CD4-positive, alpha-beta memory T cell (primary cell): Measurements from ENCODE around the gene ARHGAP42. TPM values are rescaled to one million over a fixed set of nuclear protein-coding genes. Genes with fewer than 3 reads are reported as not detected.

Source experiments
- CTCF ChIA-PET: fragments of 350-600 bp; sonication (Branson Sonifier 250); formaldehyde crosslinking; loops from one replicate; lab custom pipeline; 2021; ENCODE audit warnings: inconsistent platforms; ENCODE audit not compliant: partially characterized antibody; lab: Charles Lee
- POLR2A ChIA-PET: fragments of 350-600 bp; sonication (Branson Sonifier 250); formaldehyde crosslinking; loops from one replicate; lab custom pipeline; 2021; ENCODE audit not compliant: partially characterized antibody; lab: Charles Lee
- DNase-seq, 5 donors: peaks; one replicate each; pipeline versions ENCODE4 v3.0.0 to v3.0.0-alpha.2; 2020 to 2022; ENCODE audit warnings: mixed read lengths in 1 of 5
- H3K27ac ChIP-seq: one replicate; pipeline ENCODE4 v1.7.0; 2013; ENCODE audit warnings: low read depth, low read length
- H3K27me3 ChIP-seq: 2 replicates; pipeline ENCODE4 v1.7.0; 2013; ENCODE audit warnings: mild to moderate bottlenecking, low read length, moderate library complexity; ENCODE audit not compliant: insufficient read depth
- H3K36me3 ChIP-seq: 2 replicates; pipeline ENCODE4 v1.7.0; 2013; ENCODE audit warnings: mild to moderate bottlenecking, low read length, moderate library complexity; ENCODE audit not compliant: insufficient read depth
- H3K4me1 ChIP-seq: 2 replicates; pipeline ENCODE4 v1.7.0; 2013; ENCODE audit warnings: mild to moderate bottlenecking, low read length, moderate library complexity; ENCODE audit not compliant: insufficient read depth
- H3K4me3 ChIP-seq, 2 donors: one replicate each; pipeline ENCODE4 v1.7.0; 2013; ENCODE audit warnings: low read length in 2 of 2, mild to moderate bottlenecking in 1 of 2
- H3K9me3 ChIP-seq, 2 donors: one replicate each; pipeline ENCODE4 v1.7.0; 2013; ENCODE audit warnings: low read length in 2 of 2, control low read depth in 1 of 2; ENCODE audit not compliant: control insufficient read depth in 1 of 2
- H3K27ac Mint-ChIP-seq, 7 donors: one replicate each; pipeline ENCODE4 v1.8.0; 2020 to 2021; ENCODE audit warnings: mixed read lengths in 7 of 7, mild to moderate bottlenecking in 6 of 7, inconsistent platforms in 3 of 7, moderate library complexity in 3 of 7
- H3K27me3 Mint-ChIP-seq, 2 donors: one replicate each; pipeline ENCODE4 v1.8.0; 2020 to 2021; ENCODE audit warnings: mixed read lengths in 2 of 2
- H3K36me3 Mint-ChIP-seq, 2 donors: one replicate each; pipeline ENCODE4 v1.8.0; 2020 to 2021; ENCODE audit warnings: mixed read lengths in 2 of 2, inconsistent platforms in 1 of 2, mild to moderate bottlenecking in 1 of 2
- H3K4me1 Mint-ChIP-seq, 4 donors: one replicate each; pipeline ENCODE4 v1.8.0; 2020 to 2021; ENCODE audit warnings: mixed read lengths in 4 of 4, mild to moderate bottlenecking in 1 of 4
- H3K4me3 Mint-ChIP-seq, 8 donors: one replicate each; pipeline ENCODE4 v1.8.0; 2020 to 2021; ENCODE audit warnings: mixed read lengths in 8 of 8, mild to moderate bottlenecking in 7 of 8, moderate library complexity in 6 of 8, inconsistent platforms in 3 of 8
- H3K9me3 Mint-ChIP-seq, 8 donors: one replicate each; pipeline ENCODE4 v1.8.0; 2020 to 2021; ENCODE audit warnings: mixed read lengths in 8 of 8, mild to moderate bottlenecking in 5 of 8, inconsistent platforms in 3 of 8, moderate library complexity in 1 of 8
- intact Hi-C: fragments of 100-400 bp; cut with micrococcal nuclease; formaldehyde crosslinking; loops from one replicate; pipeline ENCODE4 v1.15.1; 2023
- polyA plus RNA-seq, 2 donors: library from polyadenylated mRNA; unstranded; fragments of 300-500 nt; fragmentation: Illumina TruSeq; gene quantifications; one replicate each; pipeline ENCODE4 v1.2.3, GENCODE V29; 2021
- total RNA-seq, 2 experiments: library from RNA; stranded (reverse); gene quantifications; one replicate each; pipeline ENCODE4 v1.2.3, GENCODE V29; 2021

Gene ARHGAP42
- total and polyA plus RNA-seq, 4 experiments from 2014 or later: not detected

DNA sequence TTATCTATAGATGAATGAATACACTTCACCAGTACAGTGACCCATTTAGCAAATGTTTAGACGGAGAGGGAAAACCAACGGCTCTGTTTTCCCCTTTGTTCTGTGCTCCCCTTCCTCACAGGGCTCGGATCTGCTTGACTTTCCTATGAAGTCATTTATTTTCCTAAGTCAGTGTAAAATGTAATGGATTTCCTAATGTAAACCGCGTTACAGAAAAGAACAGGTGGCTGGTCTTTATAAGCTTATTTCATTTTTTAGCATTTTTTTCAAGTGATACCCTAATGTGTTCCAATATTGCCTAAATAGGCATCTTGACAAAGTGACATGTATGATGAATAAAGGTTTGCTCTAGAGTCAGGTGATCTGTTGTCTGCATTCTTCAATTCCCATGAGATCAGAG is 235.0 kb downstream of the ARHGAP42 start:
- ChIA-PET CTCF (no interaction called here), POLR2A (no interaction called here)
- Mint-ChIP-seq H3K9me3 (peaks cover 0 to 3% (median 0%) of the 10 kb centered on the region in 8 donors), H3K36me3 (no peaks in the 10 kb centered on the region), H3K27me3 (no peaks in the 10 kb centered on the region), H3K4me1 (no peaks in the 10 kb centered on the region), H3K27ac (no peak overlapping the region), H3K4me3 (no peak overlapping the region)
- intact Hi-C loops: no loop called here
- Histone ChIP-seq H3K36me3 (no peaks in the 10 kb centered on the region), H3K27ac (no peak overlapping the region), H3K4me1 (no peaks in the 10 kb centered on the region), H3K27me3 (no peaks in the 10 kb centered on the region), H3K9me3 (no peaks in the 10 kb centered on the region), H3K4me3 (no peak overlapping the region)
- no peak for DNase-seq

DNA sequence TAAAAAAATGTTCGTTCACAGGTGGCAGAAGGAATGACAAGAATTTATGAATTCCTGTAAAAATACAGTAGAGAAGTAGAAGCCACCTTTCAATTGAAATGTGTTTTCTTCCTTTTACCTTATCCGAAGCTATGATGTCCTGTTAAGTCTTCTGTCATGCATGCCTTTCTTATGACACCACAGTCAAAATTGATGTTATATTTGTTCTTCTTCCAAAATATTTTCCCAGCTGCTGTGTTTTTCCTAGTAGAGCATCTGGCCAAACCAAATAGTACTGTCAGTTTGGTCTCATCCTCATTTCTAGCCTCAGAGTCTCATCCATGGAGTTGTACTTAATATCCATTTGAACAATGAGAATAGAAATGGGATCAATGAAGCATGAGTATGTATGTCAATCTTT is 236.5 kb downstream of the ARHGAP42 start:
- H3K9me3 ChIP-seq: no peaks in the 10 kb centered on the region
- Mint-ChIP-seq H3K27me3 (no peaks in the 10 kb centered on the region), H3K4me3 (no peak overlapping the region), H3K4me1 (no peaks in the 10 kb centered on the region), H3K27ac (no peak overlapping the region), H3K36me3 (no peaks in the 10 kb centered on the region), H3K9me3 (peaks cover 0 to 3% (median 0%) of the 10 kb centered on the region in 8 donors)
- no peaks in the 10 kb centered on the region for H3K27me3 ChIP-seq
- no peaks in the 10 kb centered on the region for H3K4me1 ChIP-seq
- no peak overlapping the region for H3K4me3 ChIP-seq
- ChIA-PET POLR2A (no interaction called here), CTCF (no interaction called here)
- H3K27ac ChIP-seq: no peak overlapping the region
- intact Hi-C loops: no loop called here
- H3K36me3 ChIP-seq: no peaks in the 10 kb centered on the region
- DNase-seq: no peak

DNA sequence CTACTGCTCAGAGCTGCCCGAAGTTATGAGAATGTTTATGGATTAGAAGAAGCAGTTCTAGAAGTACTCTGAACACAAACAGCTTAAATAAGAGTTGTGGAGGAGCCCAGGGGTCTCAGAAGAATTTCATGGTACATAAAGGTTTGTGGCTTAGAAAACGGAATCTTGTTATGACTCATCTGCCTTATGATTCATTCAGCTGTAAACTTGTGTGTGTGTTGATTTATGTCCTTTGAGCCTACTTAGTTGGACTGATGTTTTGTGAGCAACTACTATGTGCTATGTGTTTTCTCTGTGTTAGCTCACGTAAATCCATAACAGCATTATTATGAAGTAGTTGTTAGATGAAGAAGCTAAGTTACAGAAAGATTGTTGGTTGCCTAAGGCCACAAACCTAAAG is 238.8 kb downstream of the ARHGAP42 start:
- Mint-ChIP-seq H3K36me3 (no peaks in the 10 kb centered on the region), H3K4me3 (no peak overlapping the region), H3K27ac (no peak overlapping the region), H3K4me1 (no peaks in the 10 kb centered on the region), H3K27me3 (no peaks in the 10 kb centered on the region), H3K9me3 (peaks cover 0 to 3% (median 0%) of the 10 kb centered on the region in 8 donors)
- CTCF ChIA-PET: interaction anchor here (1.4 kb wide), 1 partner anchor 10 kb away, joined by 3 read pairs; no protein-coding TSS in a partner anchor
- Histone ChIP-seq H3K27me3 (no peaks in the 10 kb centered on the region), H3K4me3 (no peak overlapping the region), H3K27ac (no peak overlapping the region), H3K4me1 (no peaks in the 10 kb centered on the region), H3K9me3 (no peaks in the 10 kb centered on the region), H3K36me3 (no peaks in the 10 kb centered on the region)
- intact Hi-C loops: no loop called here
- POLR2A ChIA-PET: no interaction called here
- DNase-seq: no peak

DNA sequence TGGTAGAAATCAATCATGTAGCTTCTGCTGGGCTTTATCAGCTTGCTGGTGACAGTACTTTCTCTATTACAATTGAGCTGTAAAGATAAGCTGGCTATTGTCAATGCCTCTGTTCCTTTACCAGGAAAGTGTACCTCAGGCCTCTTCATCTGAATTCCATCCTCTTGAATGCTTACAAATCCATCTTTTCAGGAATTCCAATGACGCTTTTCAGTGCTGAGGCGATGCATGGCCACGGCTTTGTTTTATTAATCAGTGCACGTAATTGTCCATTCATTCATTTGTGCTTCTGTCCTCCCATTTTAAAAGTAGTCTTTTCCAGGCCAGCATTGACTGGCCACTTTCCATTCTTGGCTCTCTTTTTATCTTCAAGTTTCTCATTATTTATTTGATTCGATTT is 240.5 kb downstream of the ARHGAP42 start:
- H3K4me1 Mint-ChIP-seq: no peaks in the 10 kb centered on the region
- intact Hi-C loops: no loop called here

DNA sequence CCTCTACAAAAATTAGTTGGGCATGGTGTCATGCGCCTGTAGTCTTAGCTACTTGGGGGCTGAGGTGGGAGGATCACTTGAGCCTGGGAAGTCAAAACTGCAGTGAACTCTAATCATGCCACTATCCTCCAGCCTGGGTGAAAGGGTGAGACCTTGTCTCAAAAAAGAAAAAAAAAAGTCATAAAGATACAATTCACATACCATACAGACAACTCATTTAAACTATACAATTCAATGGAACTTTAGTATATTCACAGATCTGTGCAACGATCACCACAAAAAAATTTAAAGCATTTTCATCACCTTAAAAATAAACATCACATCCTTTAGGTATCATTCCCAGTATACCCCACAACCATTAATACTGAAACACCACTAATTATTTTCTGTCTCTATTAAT is 241.3 kb downstream of the ARHGAP42 start:
- DNase-seq: no peak
- H3K27me3 Mint-ChIP-seq: no peaks in the 10 kb centered on the region
- H3K27ac Mint-ChIP-seq: no peak overlapping the region
- Histone ChIP-seq H3K9me3 (no peaks in the 10 kb centered on the region), H3K27ac (no peak overlapping the region), H3K36me3 (no peaks in the 10 kb centered on the region), H3K4me3 (no peak overlapping the region), H3K27me3 (no peaks in the 10 kb centered on the region), H3K4me1 (no peaks in the 10 kb centered on the region)
- intact Hi-C loops: no loop called here
- ChIA-PET CTCF (no interaction called here), POLR2A (no interaction called here)
- peaks cover 0 to 3% (median 0%) of the 10 kb centered on the region in 8 donors for H3K9me3 Mint-ChIP-seq
- no peak overlapping the region for H3K4me3 Mint-ChIP-seq
- H3K4me1 Mint-ChIP-seq: no peaks in the 10 kb centered on the region
- no peaks in the 10 kb centered on the region for H3K36me3 Mint-ChIP-seq

More for the DNA sequence above, 240.5 kb downstream of the ARHGAP42 start:
- Histone ChIP-seq H3K27me3 (no peaks in the 10 kb centered on the region), H3K9me3 (no peaks in the 10 kb centered on the region), H3K36me3 (no peaks in the 10 kb centered on the region), H3K27ac (no peak overlapping the region), H3K4me3 (no peak overlapping the region), H3K4me1 (no peaks in the 10 kb centered on the region)
- no peaks in the 10 kb centered on the region for H3K27me3 Mint-ChIP-seq
- POLR2A ChIA-PET: no interaction called here
- no peaks in the 10 kb centered on the region for H3K36me3 Mint-ChIP-seq
- H3K9me3 Mint-ChIP-seq: peaks cover 0 to 3% (median 0%) of the 10 kb centered on the region in 8 donors
- no peak overlapping the region for H3K27ac Mint-ChIP-seq
- no peak overlapping the region for H3K4me3 Mint-ChIP-seq
- DNase-seq: no peak
- CTCF ChIA-PET: interaction anchor here (1.4 kb wide), 1 partner anchor 9 kb away, joined by 3 read pairs; no protein-coding TSS in a partner anchor

DNA sequence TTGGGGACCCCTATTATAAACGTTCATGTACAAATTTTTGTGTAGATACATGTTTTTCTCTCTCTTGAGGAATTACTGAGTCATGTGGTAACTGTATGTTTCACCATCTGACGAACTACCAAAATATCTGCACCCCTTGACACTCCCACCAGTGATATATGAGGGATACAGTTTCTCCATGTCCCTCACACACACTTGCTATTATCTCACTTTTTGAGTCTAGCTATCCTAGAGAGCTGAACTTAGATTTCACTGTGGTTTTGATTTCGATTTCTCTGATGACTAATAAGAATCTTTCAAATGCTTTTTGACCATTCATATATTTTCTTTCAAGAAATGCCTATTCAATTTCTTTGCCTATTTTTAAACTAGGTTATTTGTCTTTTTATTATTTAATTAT is 242.3 kb downstream of the ARHGAP42 start:
- Mint-ChIP-seq H3K27me3 (no peaks in the 10 kb centered on the region), H3K27ac (no peak overlapping the region), H3K4me1 (no peaks in the 10 kb centered on the region), H3K4me3 (no peak overlapping the region), H3K9me3 (peaks cover 0 to 3% (median 0%) of the 10 kb centered on the region in 8 donors), H3K36me3 (no peaks in the 10 kb centered on the region)
- Histone ChIP-seq H3K27me3 (no peaks in the 10 kb centered on the region), H3K9me3 (no peaks in the 10 kb centered on the region), H3K4me1 (no peaks in the 10 kb centered on the region), H3K27ac (no peak overlapping the region), H3K36me3 (no peaks in the 10 kb centered on the region), H3K4me3 (no peak overlapping the region)
- no peak for DNase-seq
- intact Hi-C loops: no loop called here
- CTCF ChIA-PET: no interaction called here
- POLR2A ChIA-PET: no interaction called here

DNA sequence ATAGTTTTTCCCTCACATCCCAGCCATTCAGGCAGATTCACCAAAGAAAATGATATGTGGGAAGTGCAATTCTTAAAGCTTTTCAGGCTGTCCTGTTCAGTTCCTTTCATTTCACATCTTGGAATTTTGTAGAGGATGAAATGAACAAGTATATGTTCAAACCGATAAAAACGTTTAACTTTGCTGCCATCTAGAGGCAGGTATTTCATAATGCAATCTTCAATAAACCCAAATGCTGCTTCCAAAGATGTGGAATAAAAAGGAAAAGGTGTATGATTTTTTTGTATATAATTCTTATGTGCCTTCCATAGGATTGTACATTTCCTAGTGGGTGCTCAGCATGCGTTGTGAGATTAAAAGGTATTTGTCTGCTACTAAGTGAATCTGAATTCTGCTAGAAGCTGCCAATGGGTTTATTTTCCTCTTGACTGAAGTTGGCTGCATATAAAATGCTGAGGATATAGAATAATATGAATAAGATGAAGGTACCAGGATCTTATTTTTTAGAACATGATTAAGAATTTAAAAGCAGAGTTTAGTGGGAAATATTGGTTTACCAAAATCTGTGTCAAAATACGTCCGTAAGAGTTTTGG is 243.2 kb downstream of the ARHGAP42 start:
- Mint-ChIP-seq H3K4me3 (no peak overlapping the region), H3K36me3 (no peaks in the 10 kb centered on the region), H3K27ac (no peak overlapping the region), H3K4me1 (no peaks in the 10 kb centered on the region), H3K27me3 (no peaks in the 10 kb centered on the region), H3K9me3 (peaks cover 0 to 3% (median 0%) of the 10 kb centered on the region in 8 donors)
- Histone ChIP-seq H3K9me3 (no peaks in the 10 kb centered on the region), H3K36me3 (no peaks in the 10 kb centered on the region), H3K27me3 (no peaks in the 10 kb centered on the region), H3K4me3 (no peak overlapping the region), H3K27ac (no peak overlapping the region), H3K4me1 (no peaks in the 10 kb centered on the region)
- DNase-seq: no peak
- ChIA-PET POLR2A (no interaction called here), CTCF (no interaction called here)
- intact Hi-C loops: no loop called here
